ENCODE data around the gene GNG8.

DNA sequence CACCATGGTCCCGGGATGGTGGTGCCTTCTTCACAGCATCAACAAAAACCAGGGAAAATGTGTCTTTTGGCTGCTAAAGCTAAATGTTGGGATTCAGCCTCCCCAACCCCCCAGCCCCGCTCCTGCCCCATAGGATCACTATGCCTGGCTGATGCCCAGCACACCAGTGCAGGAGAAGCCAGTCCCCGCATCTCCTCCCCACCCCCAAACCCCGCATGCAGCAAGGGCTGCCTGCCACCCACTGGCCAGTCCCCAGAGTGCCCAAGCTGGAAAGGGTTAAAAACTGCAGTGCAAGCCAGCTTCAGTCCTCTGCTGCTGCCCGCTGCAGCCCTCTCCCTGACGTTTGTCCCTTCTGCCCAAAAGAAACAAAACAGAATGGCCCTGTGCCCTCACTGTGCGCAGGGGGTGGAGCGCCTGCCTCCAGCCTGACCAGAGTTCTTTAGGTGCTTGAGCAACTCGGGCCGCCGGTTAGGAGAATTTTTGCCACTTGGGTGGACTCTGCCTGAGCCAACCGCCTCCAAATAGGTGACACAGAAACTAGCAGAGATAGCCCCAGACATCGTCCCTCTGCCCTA lies 31.1 kb downstream of the GNG8 start:
- TF ChIP-seq POLR2A (IDR thresholded peaks at IDR 0.05; ENCODE audit: low read length): no peak
- no peak for TF ChIP-seq GATA1 (IDR thresholded peaks at IDR 0.05; ENCODE audit: low read depth, low read length)
